ENCODE results near the gene APOL2.

DNA sequence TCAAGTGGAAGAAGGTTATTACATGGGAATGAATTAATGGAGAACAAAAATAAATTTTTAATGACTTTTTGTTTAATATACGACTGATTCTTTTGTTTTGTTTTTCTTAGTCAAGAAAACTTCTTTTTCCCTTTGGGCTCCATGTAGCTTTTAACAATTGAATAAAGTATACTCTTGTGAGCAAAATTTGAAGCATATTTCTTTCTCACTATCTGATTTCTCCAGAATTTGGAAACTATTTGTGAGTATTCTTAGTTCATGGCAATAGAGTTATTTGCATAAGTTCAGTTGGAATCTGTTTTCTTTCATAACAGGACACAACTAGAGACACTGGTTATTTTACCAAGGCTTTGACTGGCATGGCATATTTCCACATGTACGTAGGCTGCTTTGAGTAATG lies 9.8 kb upstream of the APOL2 start:
- TF ChIP-seq, protein P1, sequence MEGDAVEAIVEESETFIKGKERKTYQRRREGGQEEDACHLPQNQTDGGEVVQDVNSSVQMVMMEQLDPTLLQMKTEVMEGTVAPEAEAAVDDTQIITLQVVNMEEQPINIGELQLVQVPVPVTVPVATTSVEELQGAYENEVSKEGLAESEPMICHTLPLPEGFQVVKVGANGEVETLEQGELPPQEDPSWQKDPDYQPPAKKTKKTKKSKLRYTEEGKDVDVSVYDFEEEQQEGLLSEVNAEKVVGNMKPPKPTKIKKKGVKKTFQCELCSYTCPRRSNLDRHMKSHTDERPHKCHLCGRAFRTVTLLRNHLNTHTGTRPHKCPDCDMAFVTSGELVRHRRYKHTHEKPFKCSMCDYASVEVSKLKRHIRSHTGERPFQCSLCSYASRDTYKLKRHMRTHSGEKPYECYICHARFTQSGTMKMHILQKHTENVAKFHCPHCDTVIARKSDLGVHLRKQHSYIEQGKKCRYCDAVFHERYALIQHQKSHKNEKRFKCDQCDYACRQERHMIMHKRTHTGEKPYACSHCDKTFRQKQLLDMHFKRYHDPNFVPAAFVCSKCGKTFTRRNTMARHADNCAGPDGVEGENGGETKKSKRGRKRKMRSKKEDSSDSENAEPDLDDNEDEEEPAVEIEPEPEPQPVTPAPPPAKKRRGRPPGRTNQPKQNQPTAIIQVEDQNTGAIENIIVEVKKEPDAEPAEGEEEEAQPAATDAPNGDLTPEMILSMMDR (optimal IDR thresholded peaks at IDR 0.05 in 1 of 3, IDR thresholded peaks at IDR 0.05 in 1 of 3, conservative IDR thresholded peaks at IDR 0.05 in 1 of 3; ENCODE audit: extremely low read depth in 1 of 3, insufficient read depth in 2 of 3, low read length in 3 of 3) = no peak
- TF ChIP-seq EZH2 (IDR thresholded peaks at IDR 0.05; ENCODE audit: low read length) = no peak

Measured in keratinocyte (primary cell).